ENCODE results near the gene SLC6A20.

DNA sequence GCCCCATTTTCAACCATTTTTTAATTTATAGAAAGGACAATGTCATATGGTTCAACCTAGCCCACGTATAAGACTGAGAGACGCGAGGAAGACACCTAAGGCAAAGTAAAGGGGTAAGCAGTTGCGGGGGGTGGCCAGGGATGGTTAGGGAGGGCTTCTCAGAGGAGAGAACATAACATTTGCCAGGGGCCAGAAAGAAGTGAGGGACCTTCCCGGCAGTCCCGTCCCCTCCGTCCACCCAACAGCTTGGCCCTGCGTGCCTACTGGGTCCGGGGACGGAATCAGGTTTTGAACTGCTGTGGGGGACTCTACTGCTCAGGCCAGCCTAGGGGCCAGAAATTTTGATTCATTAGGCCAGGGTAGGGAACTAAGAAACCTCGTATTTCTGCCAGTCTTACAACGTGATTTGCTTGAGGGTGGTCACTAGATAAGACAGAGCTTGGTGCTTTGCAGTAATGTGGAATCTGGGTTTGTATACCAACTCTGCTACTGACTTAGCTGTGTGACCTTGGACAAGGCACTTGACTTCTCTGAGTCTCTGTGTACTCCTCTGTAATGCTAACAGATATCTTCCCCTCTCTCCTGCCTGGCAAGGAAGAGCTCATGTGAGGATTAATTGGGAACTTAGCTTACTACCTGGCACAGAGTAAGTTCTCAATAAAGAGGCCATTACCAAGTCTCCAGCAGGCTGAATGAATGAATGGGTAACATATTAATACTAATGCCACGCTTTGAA lies 734 bp upstream of the SLC6A20 start:
- TF ChIP-seq, protein P1, sequence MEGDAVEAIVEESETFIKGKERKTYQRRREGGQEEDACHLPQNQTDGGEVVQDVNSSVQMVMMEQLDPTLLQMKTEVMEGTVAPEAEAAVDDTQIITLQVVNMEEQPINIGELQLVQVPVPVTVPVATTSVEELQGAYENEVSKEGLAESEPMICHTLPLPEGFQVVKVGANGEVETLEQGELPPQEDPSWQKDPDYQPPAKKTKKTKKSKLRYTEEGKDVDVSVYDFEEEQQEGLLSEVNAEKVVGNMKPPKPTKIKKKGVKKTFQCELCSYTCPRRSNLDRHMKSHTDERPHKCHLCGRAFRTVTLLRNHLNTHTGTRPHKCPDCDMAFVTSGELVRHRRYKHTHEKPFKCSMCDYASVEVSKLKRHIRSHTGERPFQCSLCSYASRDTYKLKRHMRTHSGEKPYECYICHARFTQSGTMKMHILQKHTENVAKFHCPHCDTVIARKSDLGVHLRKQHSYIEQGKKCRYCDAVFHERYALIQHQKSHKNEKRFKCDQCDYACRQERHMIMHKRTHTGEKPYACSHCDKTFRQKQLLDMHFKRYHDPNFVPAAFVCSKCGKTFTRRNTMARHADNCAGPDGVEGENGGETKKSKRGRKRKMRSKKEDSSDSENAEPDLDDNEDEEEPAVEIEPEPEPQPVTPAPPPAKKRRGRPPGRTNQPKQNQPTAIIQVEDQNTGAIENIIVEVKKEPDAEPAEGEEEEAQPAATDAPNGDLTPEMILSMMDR (IDR thresholded peaks at IDR 0.05; ENCODE audit: low read depth, low read length): no peak
- TF ChIP-seq, protein P2, sequence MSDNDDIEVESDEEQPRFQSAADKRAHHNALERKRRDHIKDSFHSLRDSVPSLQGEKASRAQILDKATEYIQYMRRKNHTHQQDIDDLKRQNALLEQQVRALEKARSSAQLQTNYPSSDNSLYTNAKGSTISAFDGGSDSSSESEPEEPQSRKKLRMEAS (IDR thresholded peaks at IDR 0.05; ENCODE audit: low read depth, low read length): no peak

Measured in NB4 (cell line).